Ectodermal cell (in vitro differentiated cells): ENCODE data around the gene PTPRN2.

ENCODE experiments used
- H3K27ac ChIP-seq: 2 replicates; pipeline ENCODE4 v1.7.0; 2013; ENCODE audit warnings: mild to moderate bottlenecking, low read depth, low read length; ENCODE audit not compliant: insufficient read depth, poor library complexity, severe bottlenecking
- H3K27me3 ChIP-seq: 2 replicates; pipeline ENCODE4 v1.7.0; 2013; ENCODE audit warnings: mild to moderate bottlenecking, low read length; ENCODE audit not compliant: insufficient read depth, control insufficient read depth, poor library complexity, severe bottlenecking
- H3K36me3 ChIP-seq: one replicate; pipeline ENCODE4 v1.7.0; 2013; ENCODE audit warnings: low read length; ENCODE audit not compliant: control insufficient read depth, insufficient read depth
- H3K4me1 ChIP-seq: one replicate; pipeline ENCODE4 v1.7.0; 2013; ENCODE audit warnings: low read length; ENCODE audit not compliant: control insufficient read depth, insufficient read depth
- H3K4me3 ChIP-seq: 2 replicates; pipeline ENCODE4 v1.7.0; 2013; ENCODE audit warnings: low read depth, low read length, control low read depth; ENCODE audit not compliant: insufficient read depth
- H3K9me3 ChIP-seq: 2 replicates; pipeline ENCODE4 v1.7.0; 2013; ENCODE audit warnings: mild to moderate bottlenecking, low read length, moderate library complexity; ENCODE audit not compliant: control insufficient read depth
- WGBS, 2 experiments: methylation state at CpG; one replicate each; pipeline ENCODE4 v1.1.7; 2013; ENCODE audit warnings: missing lambda C conversion rate in 2 of 2; 5-methylcytosine and 5-hydroxymethylcytosine counted together

Gene PTPRN2

GRCh38 chr7:158544708-158545107 is 42.9 kb downstream of the PTPRN2 start:
- Histone ChIP-seq H3K4me1 (no peaks in the 10 kb centered on the region), H3K36me3 (no peaks in the 10 kb centered on the region), H3K9me3 (peaks cover 6% of the 10 kb centered on the region), H3K27me3 (no peaks in the 10 kb centered on the region), H3K27ac (no peak overlapping the region), H3K4me3 (no peak overlapping the region)
- 56 to 64% methylated on average over 8 of the region's 8 CpGs for WGBS, 2 experiments

DNA sequence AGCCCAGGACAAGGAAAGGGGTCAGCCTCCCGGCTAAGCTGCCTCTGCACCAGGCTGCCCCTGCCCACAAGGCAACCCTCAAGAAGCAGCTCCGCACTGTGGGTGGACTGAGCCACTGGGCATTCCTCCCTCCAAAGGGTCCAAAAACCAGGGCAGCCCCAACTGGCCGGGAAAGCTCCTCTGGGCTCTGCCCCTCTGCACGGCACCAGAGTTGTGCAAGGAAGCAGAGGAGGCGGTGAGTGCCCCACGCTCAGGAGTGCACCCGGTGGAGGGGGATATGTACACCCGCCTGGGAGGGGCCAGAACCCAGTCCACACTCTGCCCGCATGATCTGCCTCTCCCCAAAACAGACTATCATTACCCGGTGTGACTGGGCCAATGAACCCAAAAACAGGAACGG is 43.8 kb downstream of the PTPRN2 start:
- H3K9me3 ChIP-seq, result peaks cover 10% of the 10 kb centered on the region
- H3K4me3 ChIP-seq, result no peak overlapping the region
- H3K27ac ChIP-seq, result no peak overlapping the region
- H3K4me1 ChIP-seq, result no peaks in the 10 kb centered on the region
- WGBS, 2 experiments, result 87% methylated on average over 11 of the region's 11 CpGs
- H3K27me3 ChIP-seq, result no peaks in the 10 kb centered on the region
- no peaks in the 10 kb centered on the region for H3K36me3 ChIP-seq

DNA sequence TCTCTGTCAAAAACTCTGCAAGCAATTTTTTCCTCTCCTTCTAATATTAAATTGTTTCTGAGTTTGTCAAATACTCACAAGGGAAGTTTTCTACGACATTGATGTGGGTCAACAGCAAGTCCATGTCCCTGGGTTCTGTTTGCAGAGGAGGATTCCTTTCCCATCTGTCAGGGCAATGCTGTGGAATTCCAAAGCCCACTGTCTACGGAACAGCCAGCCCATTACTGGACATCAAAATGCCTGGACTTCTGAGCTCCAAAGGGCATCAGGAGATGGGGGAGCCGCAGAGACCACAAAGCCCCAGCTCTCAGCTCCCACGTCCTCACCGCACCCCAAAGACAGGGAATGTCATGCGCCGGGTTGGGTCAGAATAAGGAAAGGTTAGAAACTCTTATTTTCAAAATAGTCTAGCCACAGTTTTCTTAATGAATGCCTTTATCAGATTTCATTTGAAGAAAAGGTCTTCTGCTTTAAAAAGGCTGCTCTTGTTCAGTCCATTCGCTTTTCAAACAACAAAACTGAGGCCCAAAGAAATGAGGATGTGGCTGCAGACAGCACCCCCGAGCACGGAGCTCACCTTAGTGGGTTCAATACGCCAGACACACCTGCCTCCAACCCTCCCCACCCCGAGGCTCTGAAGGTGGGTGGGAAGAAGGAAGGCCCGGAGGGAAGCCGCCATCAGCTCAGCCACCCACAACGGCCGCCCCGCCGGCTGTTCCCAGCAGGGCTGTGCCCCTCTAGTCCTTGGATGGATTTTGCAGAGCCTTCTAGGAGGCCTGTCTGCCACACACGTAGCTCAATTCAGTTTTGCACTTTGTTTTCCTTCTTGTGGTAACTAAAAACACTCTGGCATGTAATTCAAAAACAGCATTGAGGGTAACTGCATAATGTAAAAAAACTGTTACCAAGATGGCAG is 44.7 kb downstream of the PTPRN2 start:
- no peaks in the 10 kb centered on the region for H3K27me3 ChIP-seq
- no peaks in the 10 kb centered on the region for H3K36me3 ChIP-seq
- H3K9me3 ChIP-seq, result peaks cover 14% of the 10 kb centered on the region
- WGBS, 2 experiments, result 75 to 76% methylated on average over 17 to 19 of the region's 19 CpGs
- H3K4me1 ChIP-seq, result no peaks in the 10 kb centered on the region
- no peak overlapping the region for H3K27ac ChIP-seq
- H3K4me3 ChIP-seq, result no peak overlapping the region

DNA sequence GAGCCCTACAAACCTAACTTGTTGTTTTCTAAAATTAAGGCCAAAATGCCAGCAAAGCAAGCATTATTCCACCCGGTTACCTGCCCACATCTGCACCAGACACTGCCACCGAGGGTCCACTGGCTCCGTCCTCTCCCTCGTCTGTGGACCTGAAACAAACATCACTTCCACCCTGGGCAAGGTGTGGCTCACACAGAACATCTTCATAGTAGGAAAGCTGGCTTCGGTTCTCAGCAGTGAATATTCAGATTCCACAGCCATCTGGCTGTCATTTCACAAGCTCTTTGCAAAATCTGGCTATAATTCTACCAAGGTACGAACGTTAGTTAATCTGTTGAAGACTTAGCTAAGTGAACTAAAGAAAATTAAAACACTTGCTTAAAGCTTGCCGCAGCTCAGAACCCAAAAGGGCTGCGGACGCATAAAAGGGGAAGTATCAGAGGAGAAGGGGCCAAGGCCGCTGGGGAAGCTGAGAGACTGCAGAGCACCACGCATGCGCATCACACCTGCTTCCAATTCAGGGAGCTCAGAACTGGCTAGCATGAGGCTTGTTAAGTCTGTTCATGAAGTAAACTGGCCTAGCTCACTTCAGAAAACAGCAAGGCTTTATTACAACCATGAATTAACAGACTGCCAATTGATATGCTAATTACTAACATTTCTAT is 46.1 kb downstream of the PTPRN2 start:
- 80 to 82% methylated on average over 13 of the region's 13 CpGs for WGBS, 2 experiments
- peaks cover 15% of the 10 kb centered on the region for H3K9me3 ChIP-seq
- H3K4me1 ChIP-seq, result no peaks in the 10 kb centered on the region
- no peak overlapping the region for H3K27ac ChIP-seq
- no peaks in the 10 kb centered on the region for H3K27me3 ChIP-seq
- H3K36me3 ChIP-seq, result no peaks in the 10 kb centered on the region
- H3K4me3 ChIP-seq, result no peak overlapping the region

DNA sequence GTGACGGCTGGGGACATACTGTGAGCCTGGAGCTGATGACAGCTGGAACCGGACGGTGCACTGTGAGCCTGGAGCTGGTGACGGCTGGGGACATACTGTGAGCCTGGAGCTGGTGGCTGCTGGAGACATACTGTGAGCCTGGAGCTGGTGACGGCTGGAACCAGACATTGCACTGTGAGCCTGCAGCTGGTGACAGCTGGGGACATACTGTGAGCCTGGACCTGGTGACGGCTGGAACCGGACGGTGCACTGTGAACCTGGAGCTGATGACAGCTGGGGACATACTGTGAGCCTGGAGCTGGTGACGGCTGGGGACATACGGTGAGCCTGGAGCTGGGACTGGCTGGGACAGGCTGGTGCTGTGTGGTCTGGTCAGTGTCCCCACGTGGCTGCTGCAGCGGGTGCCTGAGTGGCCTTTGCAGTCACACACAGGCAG is 47.9 kb downstream of the PTPRN2 start:
- H3K27me3 ChIP-seq, result no peaks in the 10 kb centered on the region
- 89 to 90% methylated on average over 12 of the region's 12 CpGs for WGBS, 2 experiments
- H3K4me1 ChIP-seq, result no peaks in the 10 kb centered on the region
- H3K27ac ChIP-seq, result no peak overlapping the region
- no peak overlapping the region for H3K4me3 ChIP-seq
- no peaks in the 10 kb centered on the region for H3K36me3 ChIP-seq
- peaks cover 21% of the 10 kb centered on the region for H3K9me3 ChIP-seq

DNA sequence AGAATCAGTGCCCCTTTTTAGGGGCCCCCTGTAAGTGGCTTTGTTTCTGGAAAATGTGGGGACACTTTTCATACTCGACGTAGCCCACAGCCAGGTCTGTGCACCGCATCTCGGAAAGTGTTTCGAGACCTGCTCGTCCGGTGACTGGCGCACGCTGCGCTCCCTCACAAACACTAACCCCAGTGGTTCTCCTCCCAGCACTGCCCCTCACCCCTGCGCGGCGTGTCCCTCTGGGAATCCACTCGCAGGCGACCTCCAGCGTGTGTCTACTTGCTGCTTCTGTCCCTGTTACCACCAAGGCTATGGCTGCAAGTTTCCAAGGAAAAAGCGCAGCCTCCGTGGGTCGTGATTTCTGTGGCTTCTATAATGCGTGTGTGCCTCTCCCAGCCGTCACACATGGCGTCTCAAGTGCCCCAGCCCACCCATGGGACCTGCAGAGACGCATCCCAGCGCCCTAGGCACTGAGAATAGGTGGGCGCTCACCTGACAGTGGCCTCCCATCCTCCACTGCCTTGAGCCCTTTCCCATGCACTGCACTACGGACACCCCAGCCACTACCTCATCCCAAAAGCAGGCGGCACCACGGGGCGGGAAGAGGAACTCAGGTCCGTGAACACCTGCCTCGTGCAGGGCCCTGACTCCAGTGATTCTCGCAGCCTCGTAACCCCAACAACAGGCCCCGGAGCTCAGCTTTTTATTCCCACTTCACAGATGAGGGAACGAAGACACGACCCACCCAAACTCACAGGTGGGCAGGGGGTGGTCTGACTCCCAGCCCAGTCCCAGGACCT is 49.3 kb downstream of the PTPRN2 start:
- H3K9me3 ChIP-seq, result peaks cover 21% of the 10 kb centered on the region
- no peaks in the 10 kb centered on the region for H3K36me3 ChIP-seq
- H3K4me1 ChIP-seq, result no peaks in the 10 kb centered on the region
- no peak overlapping the region for H3K27ac ChIP-seq
- H3K27me3 ChIP-seq, result no peaks in the 10 kb centered on the region
- H3K4me3 ChIP-seq, result no peak overlapping the region
- WGBS, 2 experiments, result 82 to 84% methylated on average over 36 of the region's 36 CpGs

GRCh38 chr7:158537516-158537882 is 50.1 kb downstream of the PTPRN2 start:
- WGBS, 2 experiments, result 71 to 80% methylated on average over 7 of the region's 7 CpGs
- H3K4me1 ChIP-seq, result no peaks in the 10 kb centered on the region
- no peaks in the 10 kb centered on the region for H3K27me3 ChIP-seq
- no peak overlapping the region for H3K4me3 ChIP-seq
- H3K27ac ChIP-seq, result no peak overlapping the region
- H3K36me3 ChIP-seq, result no peaks in the 10 kb centered on the region
- peaks cover 21% of the 10 kb centered on the region for H3K9me3 ChIP-seq

DNA sequence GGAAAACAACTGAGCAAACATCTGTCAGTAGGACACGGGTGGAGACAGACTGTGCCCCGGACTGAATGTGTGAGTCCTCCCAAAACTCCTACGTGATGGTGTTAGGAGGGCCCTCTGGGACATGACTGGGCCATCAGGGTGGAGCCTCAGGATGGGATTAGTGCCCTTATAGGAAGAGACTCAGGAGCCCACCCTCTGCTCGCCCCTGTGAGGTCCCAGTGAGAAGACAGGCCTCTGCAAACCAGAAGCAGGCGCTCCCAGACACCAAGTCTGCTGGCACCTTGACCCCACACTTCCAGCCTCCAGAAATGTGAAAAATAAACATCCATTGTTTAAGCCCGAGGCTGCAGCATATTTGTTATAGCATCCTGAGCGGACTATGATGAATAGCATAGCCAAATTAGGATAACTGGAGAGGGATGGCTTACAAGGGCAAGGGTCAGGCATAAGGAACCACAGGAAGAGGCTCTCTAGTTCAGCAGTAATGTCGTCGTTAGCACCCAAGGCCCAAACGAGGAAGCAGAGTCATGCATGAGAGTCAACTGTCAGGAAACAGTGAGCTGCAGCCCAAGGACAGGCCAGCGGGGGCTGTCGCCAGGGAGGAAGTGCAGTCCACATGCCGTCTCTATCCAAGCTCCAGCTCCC is 50.6 kb downstream of the PTPRN2 start:
- WGBS, 2 experiments, result 64 to 66% methylated on average over 13 of the region's 13 CpGs
- peaks cover 25% of the 10 kb centered on the region for H3K9me3 ChIP-seq

GRCh38 chr7:158535079-158535478 is 52.5 kb downstream of the PTPRN2 start:
- Histone ChIP-seq H3K4me3 (no peak overlapping the region), H3K27ac (no peak overlapping the region), H3K9me3 (peaks cover 22% of the 10 kb centered on the region), H3K36me3 (no peaks in the 10 kb centered on the region), H3K4me1 (no peaks in the 10 kb centered on the region), H3K27me3 (no peaks in the 10 kb centered on the region)
- 60 to 62% methylated on average over 4 of the region's 4 CpGs for WGBS, 2 experiments

More for the DNA sequence above, 50.6 kb downstream of the PTPRN2 start:
- H3K27ac ChIP-seq, result no peak overlapping the region
- no peak overlapping the region for H3K4me3 ChIP-seq
- H3K27me3 ChIP-seq, result no peaks in the 10 kb centered on the region
- H3K36me3 ChIP-seq, result no peaks in the 10 kb centered on the region
- no peaks in the 10 kb centered on the region for H3K4me1 ChIP-seq
